Esophagus muscularis mucosa (tissue), 4 donors: ENCODE data around the gene SLC25A6. TPM values are rescaled to one million over a fixed set of nuclear protein-coding genes. Genes with fewer than 3 reads are reported as not detected.

Experiments
- DNase-seq: peaks from one replicate; pipeline ENCODE4 v3.0.0-alpha.2; 2017; ENCODE audit errors: extremely low spot score
- H3K27ac ChIP-seq, 4 donors: fragments of 200-600 bp; sonication (generic); replicated peaks in 1 of 4; 1 replicate in 3 of 4; 2 replicates in 1 of 4; pipeline ENCODE4 v1.5.1; 2016 to 2019; ENCODE audit warnings: mild to moderate bottlenecking in 1 of 4
- H3K27me3 ChIP-seq, 4 donors: fragments of 200-600 bp; sonication (generic); one replicate each; pipeline versions ENCODE4 v1.5.1 to v1.6.0; 2016 to 2019
- H3K36me3 ChIP-seq, 4 donors: fragments of 200-600 bp; sonication (generic); one replicate each; pipeline ENCODE4 v1.5.1; 2016 to 2019
- H3K4me1 ChIP-seq, 4 donors: fragments of 200-600 bp; sonication (generic); one replicate each; pipeline ENCODE4 v1.5.1; 2016 to 2019
- H3K4me3 ChIP-seq, 4 donors: fragments of 200-600 bp; sonication (generic); 1 replicate in 2 of 4; 2 replicates in 2 of 4; pipeline ENCODE4 v1.5.1; 2016 to 2019; ENCODE audit warnings: mild to moderate bottlenecking in 4 of 4, moderate library complexity in 1 of 4
- H3K9me3 ChIP-seq, 4 donors: fragments of 200-600 bp; sonication (generic); 1 replicate in 3 of 4; 2 replicates in 1 of 4; pipeline ENCODE4 v1.5.1; 2016 to 2019
- CTCF ChIP-seq, 3 experiments: fragments of 200-600 bp in 2 of 3; fragments of 450-650 bp in 1 of 3; sonication (generic) in 2 of 3; IDR thresholded peaks; one replicate each; pipeline ENCODE4 v1.5.1; 2017 to 2019; ENCODE audit warnings: antibody characterized with exemption in 3 of 3, mild to moderate bottlenecking in 2 of 3, moderate library complexity in 1 of 3
- EP300 ChIP-seq: sonication (generic); formaldehyde crosslinking; IDR thresholded peaks from one replicate; pipeline ENCODE4 v1.6.1; 2017; ENCODE audit warnings: antibody characterized with exemption
- POLR2A ChIP-seq: fragments of 450-650 bp; IDR thresholded peaks from one replicate; pipeline ENCODE4 v1.6.1; 2017; ENCODE audit warnings: antibody characterized with exemption, moderate library complexity, mild to moderate bottlenecking, low read depth
- POLR2AphosphoS5 ChIP-seq, 2 donors: sonication (generic); formaldehyde crosslinking; IDR thresholded peaks; one replicate each; pipeline ENCODE4 v1.6.1; 2017; ENCODE audit warnings: antibody characterized with exemption in 2 of 2
- WGBS: methylation state at CpG from one replicate; pipeline ENCODE4 v1.1.5; 2018; 5-methylcytosine and 5-hydroxymethylcytosine counted together
- intact Hi-C: fragments of 100-400 bp; cut with DNase I; formaldehyde crosslinking; loops from one replicate; pipeline ENCODE4 v1.15.1; 2023
- total RNA-seq, 4 donors: library from RNA; depleted of rRNA; stranded (reverse); fragments of >200 nt; gene quantifications; one replicate each; pipeline versions ENCODE4 v1.1.0 to v1.2.1, GENCODE V29; 2016

Gene SLC25A6
- total RNA-seq, 4 donors from 2014 or later, result 266 to 339 (median 313) TPM

DNA sequence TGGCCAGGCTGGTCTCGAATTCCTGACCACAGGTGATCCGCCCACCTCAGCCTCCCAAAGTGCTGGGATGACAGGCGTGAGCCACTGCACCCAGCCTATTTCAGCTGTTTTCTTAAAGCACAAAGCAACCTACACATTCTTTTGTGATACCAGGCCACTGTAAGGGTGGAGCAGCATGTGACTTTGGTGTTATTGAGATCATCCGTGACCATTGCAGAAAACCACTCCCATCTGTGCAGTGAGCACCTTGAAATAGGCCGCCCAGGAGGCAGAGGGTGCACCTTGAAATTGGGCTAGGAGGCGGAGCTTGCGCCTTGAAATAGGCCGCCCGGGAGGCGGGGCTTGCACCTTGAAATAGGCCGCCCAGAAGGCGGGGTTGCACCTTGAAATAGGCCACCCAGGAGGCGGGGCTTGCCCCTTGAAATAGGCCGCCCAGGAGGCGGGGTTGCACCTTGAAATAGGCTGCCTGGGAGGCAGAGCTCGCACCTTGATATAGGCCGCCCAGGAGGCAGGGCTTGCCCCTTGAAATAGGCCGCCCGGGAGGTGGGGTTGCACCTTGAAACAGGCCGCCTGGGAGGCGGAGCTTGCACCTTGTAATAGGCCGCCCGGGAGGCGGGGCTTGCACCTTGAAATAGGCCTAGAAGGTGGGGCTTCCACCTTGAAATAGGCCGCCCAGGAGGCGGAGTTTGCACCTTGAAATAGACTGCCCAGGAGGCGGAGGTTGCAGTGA lies 9.0 kb upstream of the SLC25A6 start:
- Histone ChIP-seq H3K27me3 (no peaks in the 10 kb centered on the region), H3K9me3 (no peaks in the 10 kb centered on the region), H3K4me1 (no peaks in the 10 kb centered on the region), H3K27ac (no peak overlapping the region), H3K36me3 (peaks cover 20 to 78% (median 55%) of the 10 kb centered on the region in 4 donors), H3K4me3 (no peak overlapping the region)
- WGBS, result 81% methylated on average over 26 of the region's 27 CpGs
- TF ChIP-seq POLR2A, result no peak
- TF ChIP-seq CTCF (IDR thresholded peaks at IDR 0.05), result no peak
- no peak for TF ChIP-seq POLR2AphosphoS5 (IDR thresholded peaks at IDR 0.05)
- TF ChIP-seq EP300, result no peak
- DNase-seq, result no peak
- intact Hi-C loops, result no loop called here

GRCh38 chrX:1400049-1400448 lies 8.1 kb upstream of the SLC25A6 start:
- H3K9me3 ChIP-seq, result no peaks in the 10 kb centered on the region
- no peak for DNase-seq
- peaks cover 0 to 3% (median under 1%) of the 10 kb centered on the region in 4 donors for H3K4me1 ChIP-seq
- intact Hi-C loops, result no loop called here
- H3K4me3 ChIP-seq, result no peak overlapping the region
- 98% methylated on average over 8 of the region's 12 CpGs for WGBS
- no peaks in the 10 kb centered on the region for H3K27me3 ChIP-seq
- H3K27ac ChIP-seq, result no peak overlapping the region
- TF ChIP-seq EP300 (no peak), POLR2AphosphoS5 (IDR thresholded peaks at IDR 0.05) (no peak)
- peaks cover 13 to 73% (median 46%) of the 10 kb centered on the region in 4 donors for H3K36me3 ChIP-seq

DNA sequence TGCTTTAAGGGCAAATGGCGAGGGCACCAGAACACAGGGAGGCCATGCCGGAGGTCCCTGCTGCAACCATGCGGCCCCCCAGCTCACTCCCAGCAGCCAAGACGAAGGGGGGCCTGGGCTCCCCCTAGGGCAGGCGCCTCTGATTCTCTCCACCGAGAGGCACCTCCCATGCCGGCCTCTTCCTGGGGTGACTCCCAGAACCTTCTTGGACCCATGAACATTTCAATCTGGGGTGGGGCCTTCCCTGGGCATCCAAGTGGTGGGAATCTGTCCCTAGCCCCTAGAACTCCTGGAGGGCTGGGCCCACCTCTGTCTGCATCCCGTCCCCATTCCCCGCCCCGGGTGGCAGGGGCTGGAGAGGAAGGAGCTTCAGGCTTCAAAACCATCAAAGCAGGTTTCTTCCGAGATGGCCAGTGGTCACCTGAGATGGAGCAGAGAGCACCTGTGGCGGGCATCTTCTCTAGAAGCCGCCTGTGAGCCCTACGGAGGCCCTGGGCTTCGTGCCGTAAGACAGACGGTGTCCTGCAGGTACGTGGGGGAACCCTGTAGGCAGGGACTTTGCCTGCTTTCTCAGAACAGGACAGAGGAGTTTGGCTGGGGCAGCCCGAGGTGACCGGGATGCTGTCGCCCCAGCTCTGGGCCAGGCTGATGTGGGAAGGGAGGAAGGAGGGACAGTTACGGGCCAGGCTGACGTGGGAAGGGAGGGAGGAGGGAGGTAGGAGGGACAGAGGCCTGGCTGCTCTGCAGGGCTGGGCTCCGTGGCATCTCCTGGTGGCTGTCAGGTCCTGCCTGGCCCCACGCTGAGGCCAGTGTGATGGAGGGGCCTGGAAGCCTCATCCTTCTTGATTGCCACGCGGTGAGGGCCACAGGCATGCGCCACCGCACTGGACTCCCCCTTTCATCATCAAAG lies 6.8 kb upstream of the SLC25A6 start:
- intact Hi-C loops, result no loop called here
- no peaks in the 10 kb centered on the region for H3K27me3 ChIP-seq
- H3K9me3 ChIP-seq, result no peaks in the 10 kb centered on the region
- no peak overlapping the region for H3K4me3 ChIP-seq
- no peak for DNase-seq
- TF ChIP-seq CTCF (IDR thresholded peaks at IDR 0.05) (no peak), POLR2AphosphoS5 (IDR thresholded peaks at IDR 0.05) (peak in 1 of 2 donors; percentile 11), EP300 (no peak), POLR2A (no peak)
- peaks cover 13 to 62% (median 35%) of the 10 kb centered on the region in 4 donors for H3K36me3 ChIP-seq
- H3K4me1 ChIP-seq, result peaks cover 4 to 16% (median 14%) of the 10 kb centered on the region in 4 donors
- H3K27ac ChIP-seq, result no peak overlapping the region
- 88% methylated on average over 26 of the region's 29 CpGs for WGBS

GRCh38 chrX:1397441-1398270 lies 5.7 kb upstream of the SLC25A6 start:
- H3K36me3 ChIP-seq, result peaks cover 6 to 52% (median 26%) of the 10 kb centered on the region in 4 donors
- intact Hi-C loops, result no loop called here
- no peak for DNase-seq
- 92% methylated on average over 25 of the region's 29 CpGs for WGBS
- TF ChIP-seq POLR2AphosphoS5 (IDR thresholded peaks at IDR 0.05) (no peak), CTCF (IDR thresholded peaks at IDR 0.05) (no peak), POLR2A (no peak), EP300 (no peak)
- no peak overlapping the region for H3K4me3 ChIP-seq
- H3K9me3 ChIP-seq, result no peaks in the 10 kb centered on the region
- peaks cover 7 to 24% (median 21%) of the 10 kb centered on the region in 4 donors for H3K4me1 ChIP-seq
- no peak overlapping the region for H3K27ac ChIP-seq
- H3K27me3 ChIP-seq, result no peaks in the 10 kb centered on the region
